Caco-2 (cell line): ENCODE data around the gene MAST4. TPM values are rescaled to one million over a fixed set of nuclear protein-coding genes. Genes with fewer than 3 reads are reported as not detected.

Source experiments
- BruUV-seq: library from RNA; stranded (reverse); fragments of 400-500 nt; replicated peaks from 2 replicates; lab custom pipeline; 2021; lab: Mats Ljungman, UMichigan
- CTCF ChIA-PET: fragments of 300-600 bp; sonication (Branson Sonifier 250); formaldehyde crosslinking; loops from one replicate; lab custom pipeline; 2022; ENCODE audit warnings: antibody characterized with exemption; lab: Charles Lee
- POLR2A ChIA-PET: fragments of 300-600 bp; sonication (Branson Sonifier 250); formaldehyde crosslinking; loops from one replicate; lab custom pipeline; 2022; ENCODE audit warnings: antibody characterized with exemption; lab: Charles Lee
- DNase-seq, 2 experiments: peaks; one replicate each; pipeline versions ENCODE4 v3.0.0 to v3.0.0-alpha.2; 2020 to 2022
- H3K27me3 ChIP-seq: replicated peaks from 2 replicates; pipeline ENCODE4 v1.6.0; 2011; ENCODE audit warnings: low read length; ENCODE audit not compliant: control insufficient read depth, insufficient read depth
- H3K36me3 ChIP-seq: 2 replicates; pipeline ENCODE4 v1.5.1; 2011; ENCODE audit warnings: low read length; ENCODE audit not compliant: control insufficient read depth, insufficient read depth
- H3K4me1 ChIP-seq: fragments of 250-450 bp; sonication (Bioruptor Pico); 2 replicates; pipeline ENCODE4 v1.5.1; 2020; ENCODE audit warnings: mild to moderate bottlenecking
- H3K4me3 ChIP-seq: 2 replicates; pipeline ENCODE4 v1.5.1; 2011; ENCODE audit warnings: low read depth, mild to moderate bottlenecking, control low read depth, low read length
- H3K9me3 ChIP-seq: fragments of 250-450 bp; sonication (Bioruptor Pico); 2 replicates; pipeline ENCODE4 v1.5.1; 2020; ENCODE audit warnings: mild to moderate bottlenecking, moderate library complexity
- H3K27ac Mint-ChIP-seq: one replicate; pipeline ENCODE4 v1.8.0; 2022; ENCODE audit warnings: mixed read lengths; ENCODE audit not compliant: unreplicated experiment
- H3K27me3 Mint-ChIP-seq: one replicate; pipeline ENCODE4 v1.8.0; 2022; ENCODE audit warnings: mixed read lengths; ENCODE audit not compliant: insufficient read depth, unreplicated experiment
- H3K36me3 Mint-ChIP-seq: one replicate; pipeline ENCODE4 v1.8.0; 2022; ENCODE audit warnings: mild to moderate bottlenecking, mixed read lengths; ENCODE audit not compliant: insufficient read depth, unreplicated experiment
- H3K4me1 Mint-ChIP-seq: one replicate; pipeline ENCODE4 v1.8.0; 2022; ENCODE audit warnings: low read depth, mixed read lengths; ENCODE audit not compliant: unreplicated experiment
- H3K4me3 Mint-ChIP-seq: one replicate; pipeline ENCODE4 v1.8.0; 2022; ENCODE audit warnings: mild to moderate bottlenecking, moderate library complexity, mixed read lengths; ENCODE audit not compliant: unreplicated experiment
- H3K9me3 Mint-ChIP-seq: one replicate; pipeline ENCODE4 v1.8.0; 2022; ENCODE audit warnings: mixed read lengths; ENCODE audit not compliant: unreplicated experiment
- intact Hi-C: fragments of 100-400 bp; cut with micrococcal nuclease; formaldehyde crosslinking; loops from one replicate; pipeline ENCODE4 v1.10.0; 2022; ENCODE audit not compliant: unreplicated experiment
- total RNA-seq: library from RNA; stranded (reverse); gene quantifications from 2 replicates; pipeline ENCODE4 v1.2.3, GENCODE V29; 2022
- TF ChIP-seq, protein P1 (sequence below), 2 experiments: fragments of 200-600 bp in 1 of 2; IDR thresholded peaks; 1 replicate in 1 of 2; 2 replicates in 1 of 2; pipeline versions ENCODE4 v1.5.1 to v1.8.0; 2011 to 2022; ENCODE audit warnings: antibody characterized with exemption in 1 of 2, control low read depth in 1 of 2, inconsistent platforms in 1 of 2, low read depth in 1 of 2, low read length in 1 of 2, mild to moderate bottlenecking in 1 of 2, moderate library complexity in 1 of 2; ENCODE audit not compliant: insufficient read depth in 1 of 2, severe bottlenecking in 1 of 2, unreplicated experiment in 1 of 2

Gene MAST4
- total RNA-seq, 1 experiment from 2014 or later, result 17.8 TPM

- no TSS peak for BruUV-seq
- Mint-ChIP-seq H3K27me3 (no peaks in the 10 kb centered on the region), H3K36me3 (peaks cover 6% of the 10 kb centered on the region), H3K9me3 (no peaks in the 10 kb centered on the region), H3K4me1 (peaks cover 6% of the 10 kb centered on the region), H3K4me3 (no peak overlapping the region), H3K27ac (no peak overlapping the region)
- TF ChIP-seq, protein P1, sequence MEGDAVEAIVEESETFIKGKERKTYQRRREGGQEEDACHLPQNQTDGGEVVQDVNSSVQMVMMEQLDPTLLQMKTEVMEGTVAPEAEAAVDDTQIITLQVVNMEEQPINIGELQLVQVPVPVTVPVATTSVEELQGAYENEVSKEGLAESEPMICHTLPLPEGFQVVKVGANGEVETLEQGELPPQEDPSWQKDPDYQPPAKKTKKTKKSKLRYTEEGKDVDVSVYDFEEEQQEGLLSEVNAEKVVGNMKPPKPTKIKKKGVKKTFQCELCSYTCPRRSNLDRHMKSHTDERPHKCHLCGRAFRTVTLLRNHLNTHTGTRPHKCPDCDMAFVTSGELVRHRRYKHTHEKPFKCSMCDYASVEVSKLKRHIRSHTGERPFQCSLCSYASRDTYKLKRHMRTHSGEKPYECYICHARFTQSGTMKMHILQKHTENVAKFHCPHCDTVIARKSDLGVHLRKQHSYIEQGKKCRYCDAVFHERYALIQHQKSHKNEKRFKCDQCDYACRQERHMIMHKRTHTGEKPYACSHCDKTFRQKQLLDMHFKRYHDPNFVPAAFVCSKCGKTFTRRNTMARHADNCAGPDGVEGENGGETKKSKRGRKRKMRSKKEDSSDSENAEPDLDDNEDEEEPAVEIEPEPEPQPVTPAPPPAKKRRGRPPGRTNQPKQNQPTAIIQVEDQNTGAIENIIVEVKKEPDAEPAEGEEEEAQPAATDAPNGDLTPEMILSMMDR (IDR thresholded peaks at IDR 0.05; ENCODE audit: insufficient read depth in 1 of 2, low read depth in 1 of 2, low read length in 1 of 2, severe bottlenecking in 1 of 2, unreplicated experiment in 1 of 2), result no peak
- intact Hi-C loops, result no loop called here
- H3K4me1 ChIP-seq, result no peaks in the 10 kb centered on the region
- no peak for DNase-seq
- no peaks in the 10 kb centered on the region for H3K27me3 ChIP-seq
- POLR2A ChIA-PET, result no interaction called here
- H3K36me3 ChIP-seq, result 0 out of 2 replicates have a peak, but pooled peaks cover 1% of the 10 kb centered on the region
- no peaks in the 10 kb centered on the region for H3K9me3 ChIP-seq
- CTCF ChIA-PET, result interaction anchor here (0.9 kb wide), 1 partner anchor 56 kb away, joined by 3 read pairs; no protein-coding TSS in a partner anchor
- no peak overlapping the region for H3K4me3 ChIP-seq
These were observed 493.1 kb downstream of the MAST4 start for GRCh38 chr5:67089200-67089725.

- POLR2A ChIA-PET, result no interaction called here
- TF ChIP-seq, protein P1 (IDR thresholded peaks at IDR 0.05; ENCODE audit: insufficient read depth in 1 of 2, low read depth in 1 of 2, low read length in 1 of 2, severe bottlenecking in 1 of 2, unreplicated experiment in 1 of 2), result no peak
- no peak overlapping the region for H3K27ac Mint-ChIP-seq
- intact Hi-C loops, result no loop called here
- 0 out of 2 replicates have a peak, but pooled peaks cover 1% of the 10 kb centered on the region for H3K36me3 ChIP-seq
- CTCF ChIA-PET, result no interaction called here
- no peak overlapping the region for H3K4me3 Mint-ChIP-seq
- H3K27me3 ChIP-seq, result no peaks in the 10 kb centered on the region
- H3K4me1 Mint-ChIP-seq, result peaks cover 13% of the 10 kb centered on the region
- no peaks in the 10 kb centered on the region for H3K27me3 Mint-ChIP-seq
- DNase-seq, result no peak
- 0 out of 2 replicates have a peak, but pooled peaks cover 3% of the 10 kb centered on the region for H3K4me1 ChIP-seq
- no peaks in the 10 kb centered on the region for H3K9me3 Mint-ChIP-seq
- BruUV-seq, result no TSS peak
- H3K36me3 Mint-ChIP-seq, result peaks cover 7% of the 10 kb centered on the region
- no peaks in the 10 kb centered on the region for H3K9me3 ChIP-seq
- H3K4me3 ChIP-seq, result no peak overlapping the region
These were observed 493.8 kb downstream of the MAST4 start for GRCh38 chr5:67090040-67090439.

DNA sequence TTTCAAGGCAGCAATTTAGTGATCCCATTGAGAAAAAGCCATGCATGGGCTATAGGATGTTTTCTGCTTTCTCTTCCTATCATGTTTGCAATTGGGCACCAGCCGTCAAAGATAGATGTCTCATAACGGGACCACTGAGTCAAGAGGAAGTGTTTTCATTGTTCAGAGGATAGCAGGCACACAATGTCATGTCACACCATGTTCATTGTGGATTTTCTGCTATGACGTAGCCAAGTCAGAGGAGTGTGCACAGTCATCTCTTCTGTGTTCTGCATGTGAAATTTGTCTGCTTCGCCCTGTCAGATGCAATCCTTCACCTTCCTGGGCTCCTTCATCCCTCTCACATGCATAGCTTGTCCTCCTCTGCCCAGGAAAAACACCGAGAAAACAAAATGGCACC lies 494.4 kb downstream of the MAST4 start:
- Histone ChIP-seq H3K4me3 (no peak overlapping the region), H3K4me1 (0 out of 2 replicates have a peak, but pooled peaks cover 3% of the 10 kb centered on the region), H3K36me3 (0 out of 2 replicates have a peak, but pooled peaks cover 1% of the 10 kb centered on the region), H3K9me3 (no peaks in the 10 kb centered on the region), H3K27me3 (no peaks in the 10 kb centered on the region)
- no peaks in the 10 kb centered on the region for H3K27me3 Mint-ChIP-seq
- peaks cover 18% of the 10 kb centered on the region for H3K4me1 Mint-ChIP-seq
- POLR2A ChIA-PET, result no interaction called here
- TF ChIP-seq, protein P1 (IDR thresholded peaks at IDR 0.05; ENCODE audit: insufficient read depth in 1 of 2, low read depth in 1 of 2, low read length in 1 of 2, severe bottlenecking in 1 of 2, unreplicated experiment in 1 of 2), result no peak
- no peak overlapping the region for H3K27ac Mint-ChIP-seq
- BruUV-seq, result no TSS peak
- H3K36me3 Mint-ChIP-seq, result peaks cover 13% of the 10 kb centered on the region
- intact Hi-C loops, result no loop called here
- CTCF ChIA-PET, result no interaction called here
- no peaks in the 10 kb centered on the region for H3K9me3 Mint-ChIP-seq
- H3K4me3 Mint-ChIP-seq, result no peak overlapping the region
- no peak for DNase-seq
